ENCODE measurements around the gene RBM33.

DNA sequence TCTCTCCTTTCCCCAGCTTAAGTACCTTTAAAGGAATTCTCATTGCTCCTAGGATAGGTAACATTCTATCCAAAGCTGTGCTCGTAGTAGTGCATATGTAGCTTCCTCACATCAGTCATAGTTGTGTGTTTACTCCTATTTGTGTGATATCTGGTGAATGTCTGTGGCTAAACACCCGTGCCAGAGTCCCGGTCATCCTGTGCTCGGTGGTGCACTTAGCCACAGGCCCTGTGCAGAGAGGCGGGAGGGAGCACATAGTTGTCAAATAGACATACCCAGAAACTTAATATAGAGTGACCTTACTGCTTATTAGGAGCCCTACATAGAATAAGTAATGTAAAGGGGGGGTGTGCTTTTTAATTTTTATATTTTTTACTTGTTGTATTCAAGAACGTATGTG, 76.6 kb downstream of the RBM33 start:
- TF ChIP-seq, protein P1, sequence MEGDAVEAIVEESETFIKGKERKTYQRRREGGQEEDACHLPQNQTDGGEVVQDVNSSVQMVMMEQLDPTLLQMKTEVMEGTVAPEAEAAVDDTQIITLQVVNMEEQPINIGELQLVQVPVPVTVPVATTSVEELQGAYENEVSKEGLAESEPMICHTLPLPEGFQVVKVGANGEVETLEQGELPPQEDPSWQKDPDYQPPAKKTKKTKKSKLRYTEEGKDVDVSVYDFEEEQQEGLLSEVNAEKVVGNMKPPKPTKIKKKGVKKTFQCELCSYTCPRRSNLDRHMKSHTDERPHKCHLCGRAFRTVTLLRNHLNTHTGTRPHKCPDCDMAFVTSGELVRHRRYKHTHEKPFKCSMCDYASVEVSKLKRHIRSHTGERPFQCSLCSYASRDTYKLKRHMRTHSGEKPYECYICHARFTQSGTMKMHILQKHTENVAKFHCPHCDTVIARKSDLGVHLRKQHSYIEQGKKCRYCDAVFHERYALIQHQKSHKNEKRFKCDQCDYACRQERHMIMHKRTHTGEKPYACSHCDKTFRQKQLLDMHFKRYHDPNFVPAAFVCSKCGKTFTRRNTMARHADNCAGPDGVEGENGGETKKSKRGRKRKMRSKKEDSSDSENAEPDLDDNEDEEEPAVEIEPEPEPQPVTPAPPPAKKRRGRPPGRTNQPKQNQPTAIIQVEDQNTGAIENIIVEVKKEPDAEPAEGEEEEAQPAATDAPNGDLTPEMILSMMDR (optimal IDR thresholded peaks at IDR 0.05 in 1 of 3, IDR thresholded peaks at IDR 0.05 in 1 of 3, conservative IDR thresholded peaks at IDR 0.05 in 1 of 3; ENCODE audit: extremely low read depth in 1 of 3, insufficient read depth in 2 of 3, low read length in 3 of 3): no peak
- no peak for TF ChIP-seq EZH2 (IDR thresholded peaks at IDR 0.05; ENCODE audit: low read length)
